Right cardiac atrium (tissue), 5 donors: Measurements from ENCODE around the gene SPATA31D3. TPM values are rescaled to one million over a fixed set of nuclear protein-coding genes. Genes with fewer than 3 reads are reported as not detected.
"Not testable (repeated sequence)": the region's sequence is repeated elsewhere in the genome, so short reads cannot be mapped to it uniquely, and the experiment has no call there.

Experiments
- ATAC-seq, 2 donors: fragments of 200-7000 bp; cut with Tn5 transposase; one replicate each; pipeline versions ENCODE4 v1.8.0 to v1.9.1; 2020; ENCODE audit warnings: moderate library complexity in 2 of 2, mild to moderate bottlenecking in 1 of 2
- DNase-seq, 3 donors: peaks; one replicate each; pipeline ENCODE4 v3.0.0-alpha.2; 2020
- H3K27ac ChIP-seq: one replicate; pipeline ENCODE4 v1.5.1; 2013; ENCODE audit warnings: mild to moderate bottlenecking, low read length, control low read depth, moderate library complexity
- H3K27me3 ChIP-seq: one replicate; pipeline ENCODE4 v1.6.1; 2013; ENCODE audit not compliant: control insufficient read depth, insufficient read depth
- H3K4me1 ChIP-seq: one replicate; pipeline ENCODE4 v1.6.1; 2013; ENCODE audit warnings: low read length; ENCODE audit not compliant: control insufficient read depth, insufficient read depth
- H3K4me3 ChIP-seq: one replicate; pipeline ENCODE4 v1.5.1; 2013; ENCODE audit warnings: low read length, control low read depth
- H3K9me3 ChIP-seq: one replicate; pipeline ENCODE4 v1.6.1; 2013; ENCODE audit warnings: low read length; ENCODE audit not compliant: control insufficient read depth
- WGBS: extraction: QIAGEN DNeasy Blood & Tissue Kit; methylation state at CpG from one replicate; pipeline ENCODE4 v1.1.7; 2013; 5-methylcytosine and 5-hydroxymethylcytosine counted together
- intact Hi-C, 4 donors: fragments of 100-400 bp; cut with DNase I; formaldehyde crosslinking; loops; one replicate each; pipeline versions ENCODE4 v1.11.0 to v1.14.0; 2022 to 2023
- polyA plus RNA-seq: library from polyadenylated mRNA; stranded (reverse); fragments of 200-250 nt; gene quantifications from one replicate; pipeline ENCODE4 v1.2.3, GENCODE V29; 2013
- total RNA-seq, 4 donors: library from RNA; stranded (reverse); fragmentation: NEBNext Ultra II Directional; extraction: Animal tissue kit (Norgen Biotek cat#: 25700); gene quantifications; one replicate each; pipeline ENCODE4 v1.2.1, GENCODE V29; 2021
- donor health status: healthy with polysubstance abuse.
- donor health status: DM: no; HTN: yes; CAD: no.
- donor health status: DM: no; HTN: no; CAD: no.
- donor health status: DM: no; HTN: yes; CAD: no; lungs with severe emphysema.
- donor health status: DM: yes; HTN: yes; CAD: no.

SPATA31D3 gene
- total and polyA plus RNA-seq, 5 donors: not detected

GRCh38 chr9:81928305-81928704 lies 15.0 kb upstream of the SPATA31D3 start, which contains the start of gene SPATA31D4:
Gene SPATA31D4, plus strand, starts transcription at chr9:81928428. Its CDS starts 86 bp downstream, at chr9:81928514.
- no CpG with 5 or more reads among the region's 3 CpGs for WGBS
- H3K27me3 ChIP-seq, H3K27ac ChIP-seq, intact Hi-C loops, DNase-seq, H3K9me3 ChIP-seq, ATAC-seq, H3K4me3 ChIP-seq, H3K4me1 ChIP-seq: not testable (repeated sequence)

GRCh38 chr9:81930147-81930546 lies 13.2 kb upstream of the SPATA31D3 start:
- intact Hi-C loops: not testable (repeated sequence)
- WGBS: no CpG with 5 or more reads among the region's 6 CpGs

GRCh38 chr9:81933547-81933946 lies 9.8 kb upstream of the SPATA31D3 start:
- H3K9me3 ChIP-seq, H3K4me3 ChIP-seq, ATAC-seq, intact Hi-C loops, H3K27me3 ChIP-seq, DNase-seq, H3K27ac ChIP-seq, H3K4me1 ChIP-seq: not testable (repeated sequence)
- WGBS: no CpG with 5 or more reads among the region's 3 CpGs

More at GRCh38 chr9:81930147-81930546, 13.2 kb upstream of the SPATA31D3 start:
- ATAC-seq, DNase-seq, H3K27ac ChIP-seq, H3K4me3 ChIP-seq, H3K4me1 ChIP-seq, H3K27me3 ChIP-seq, H3K9me3 ChIP-seq: not testable (repeated sequence)

- DNase-seq, H3K4me3 ChIP-seq, intact Hi-C loops, H3K27ac ChIP-seq, H3K9me3 ChIP-seq, H3K4me1 ChIP-seq, ATAC-seq, H3K27me3 ChIP-seq: not testable (repeated sequence)
- 50% methylated on average over 1 of the region's 3 CpGs for WGBS
These were observed 5.3 kb downstream of the SPATA31D3 start for GRCh38 chr9:81948650-81949049.

GRCh38 chr9:81953096-81953495 lies 9.8 kb downstream of the SPATA31D3 start:
- Histone ChIP-seq H3K27ac (no peak overlapping the region), H3K27me3 (no peaks in the 10 kb centered on the region), H3K4me1 (no peaks in the 10 kb centered on the region), H3K9me3 (peaks cover 4% of the 10 kb centered on the region), H3K4me3 (no peak overlapping the region)
- WGBS: 90% methylated on average over 1 of the region's 1 CpG
- ATAC-seq (no peak), DNase-seq (no peak)
- intact Hi-C loops: no loop called here

GRCh38 chr9:81955625-81956024 lies 12.3 kb downstream of the SPATA31D3 start:
- intact Hi-C loops: no loop called here
- no peak overlapping the region for H3K4me3 ChIP-seq
- H3K4me1 ChIP-seq: no peaks in the 10 kb centered on the region
- DNase-seq (no peak), ATAC-seq (no peak)
- no peak overlapping the region for H3K27ac ChIP-seq
- peaks cover 4% of the 10 kb centered on the region for H3K9me3 ChIP-seq
- H3K27me3 ChIP-seq: no peaks in the 10 kb centered on the region

GRCh38 chr9:81964218-81965171 lies 21.2 kb downstream of the SPATA31D3 start:
- no peak for ATAC-seq
- no peaks in the 10 kb centered on the region for H3K4me1 ChIP-seq
- no peaks in the 10 kb centered on the region for H3K9me3 ChIP-seq
- no peak overlapping the region for H3K27ac ChIP-seq
- DNase-seq: no peak
- H3K4me3 ChIP-seq: no peak overlapping the region
- intact Hi-C loops: no loop called here
- H3K27me3 ChIP-seq: no peaks in the 10 kb centered on the region
- WGBS: 79% methylated on average over 6 of the region's 6 CpGs

- 93% methylated on average over 3 of the region's 3 CpGs for WGBS
- H3K27ac ChIP-seq: no peak overlapping the region
- DNase-seq (no peak), ATAC-seq (no peak)
- no peaks in the 10 kb centered on the region for H3K4me1 ChIP-seq
- no peak overlapping the region for H3K4me3 ChIP-seq
- no peaks in the 10 kb centered on the region for H3K9me3 ChIP-seq
- intact Hi-C loops: no loop called here
- H3K27me3 ChIP-seq: no peaks in the 10 kb centered on the region
These were observed 24.7 kb downstream of the SPATA31D3 start for GRCh38 chr9:81968026-81968425.

- DNase-seq (no peak), ATAC-seq (no peak)
- H3K9me3 ChIP-seq: no peaks in the 10 kb centered on the region
- no peak overlapping the region for H3K27ac ChIP-seq
- no peak overlapping the region for H3K4me3 ChIP-seq
- H3K4me1 ChIP-seq: no peaks in the 10 kb centered on the region
- intact Hi-C loops: no loop called here
- no peaks in the 10 kb centered on the region for H3K27me3 ChIP-seq
These were observed 26.7 kb downstream of the SPATA31D3 start for GRCh38 chr9:81969971-81970370.

GRCh38 chr9:81971727-81972126 lies 28.4 kb downstream of the SPATA31D3 start:
- Histone ChIP-seq H3K4me1 (no peaks in the 10 kb centered on the region), H3K4me3 (no peak overlapping the region), H3K9me3 (no peaks in the 10 kb centered on the region), H3K27ac (no peak overlapping the region), H3K27me3 (no peaks in the 10 kb centered on the region)
- ATAC-seq (no peak), DNase-seq (no peak)
- intact Hi-C loops: no loop called here

- Histone ChIP-seq H3K4me3 (no peak overlapping the region), H3K27ac (no peak overlapping the region), H3K27me3 (no peaks in the 10 kb centered on the region), H3K9me3 (no peaks in the 10 kb centered on the region), H3K4me1 (no peaks in the 10 kb centered on the region)
- 84% methylated on average over 5 of the region's 5 CpGs for WGBS
- DNase-seq (no peak), ATAC-seq (no peak)
- intact Hi-C loops: no loop called here
These were observed 31.5 kb downstream of the SPATA31D3 start for GRCh38 chr9:81974764-81975163.
